22Rv1 (cell line): Measurements from ENCODE around the gene FGGY.

ENCODE experiments used
- CTCF ChIP-seq: fragments of 450-650 bp; IDR thresholded peaks from 2 replicates; pipeline ENCODE4 v1.5.1; 2017; ENCODE audit warnings: mild to moderate bottlenecking
- ZFX ChIP-seq: fragments of 450-650 bp; IDR thresholded peaks from 2 replicates; pipeline ENCODE4 v1.6.1; 2017; ENCODE audit warnings: antibody characterized with exemption, borderline replicate concordance

GRCh38 chr1:59698386-59698785, 401.5 kb downstream of the FGGY start:
- TF ChIP-seq CTCF (no peak), ZFX (no peak)
